ENCODE results near the gene LLGL1. TPM values are rescaled to one million over a fixed set of nuclear protein-coding genes. Genes with fewer than 3 reads are reported as not detected.
A peak's percentile ranks its signal among the peaks of the same experiment; 100 is the strongest.

Gene LLGL1
- total and polyA plus RNA-seq, 9 donors = 18.3 to 35.5 (median 28.7) TPM

GRCh38 chr17:18183334-18184142 is 41.9 kb upstream of the LLGL1 start, which contains the start of gene ALKBH5:
Gene ALKBH5, plus strand, starts transcription at chr17:18183828. Its CDS starts 416 bp downstream, at chr17:18184244.
- H3K27ac ChIP-seq (ENCODE audit: low read length) = peak within 1 kb of the TSS; percentile 100
- H3K9me3 ChIP-seq (replicated peaks; ENCODE audit: control insufficient read depth, low read depth, low read length) = no peaks in the 10 kb centered on the region
- peaks cover 27% of the 10 kb centered on the region for H3K36me3 ChIP-seq (ENCODE audit: control insufficient read depth, insufficient read depth, low read length)
- no peaks in the 10 kb centered on the region for H3K27me3 ChIP-seq (ENCODE audit: control insufficient read depth, insufficient read depth, low read length)
- DNase-seq = peak; percentile 100
- peak within 1 kb of the TSS; percentile 80 for H3K4me3 ChIP-seq (ENCODE audit: low read length)
- H3K4me1 ChIP-seq (ENCODE audit: control insufficient read depth, insufficient read depth, low read length) = peaks cover 53% of the 10 kb centered on the region
- WGBS (ENCODE audit: insufficient coverage) = under 1% methylated on average over 98 of the region's 98 CpGs

GRCh38 chr17:18184143-18185031 is 41.0 kb upstream of the LLGL1 start:
- Histone ChIP-seq H3K4me1 (ENCODE audit: control insufficient read depth, insufficient read depth, low read length) (peaks cover 54% of the 10 kb centered on the region), H3K27me3 (ENCODE audit: control insufficient read depth, insufficient read depth, low read length) (no peaks in the 10 kb centered on the region), H3K27ac (ENCODE audit: low read length) (peak overlapping the region; percentile 91), H3K4me3 (ENCODE audit: low read length) (peak overlapping the region; percentile 80), H3K36me3 (ENCODE audit: control insufficient read depth, insufficient read depth, low read length) (peaks cover 31% of the 10 kb centered on the region), H3K9me3 (replicated peaks; ENCODE audit: control insufficient read depth, low read depth, low read length) (no peaks in the 10 kb centered on the region)
- peak; percentile 64 for DNase-seq
- WGBS (ENCODE audit: insufficient coverage) = under 1% methylated on average over 91 of the region's 92 CpGs

- peak overlapping the region; percentile 56 for H3K27ac ChIP-seq (ENCODE audit: low read length)
- 0% methylated on average over 2 of the region's 3 CpGs for WGBS (ENCODE audit: insufficient coverage)
- peak; percentile 45 for DNase-seq
- H3K36me3 ChIP-seq (ENCODE audit: control insufficient read depth, insufficient read depth, low read length) = peaks cover 33% of the 10 kb centered on the region
- H3K27me3 ChIP-seq (ENCODE audit: control insufficient read depth, insufficient read depth, low read length) = no peaks in the 10 kb centered on the region
- H3K4me1 ChIP-seq (ENCODE audit: control insufficient read depth, insufficient read depth, low read length) = peaks cover 61% of the 10 kb centered on the region
- peak overlapping the region; percentile 80 for H3K4me3 ChIP-seq (ENCODE audit: low read length)
- H3K9me3 ChIP-seq (replicated peaks; ENCODE audit: control insufficient read depth, low read depth, low read length) = no peaks in the 10 kb centered on the region
Measured at GRCh38 chr17:18185391-18185790, 40.0 kb upstream of the LLGL1 start.

- Histone ChIP-seq H3K27ac (ENCODE audit: low read length) (peak overlapping the region; percentile 56), H3K9me3 (replicated peaks; ENCODE audit: control insufficient read depth, low read depth, low read length) (no peaks in the 10 kb centered on the region), H3K4me1 (ENCODE audit: control insufficient read depth, insufficient read depth, low read length) (peaks cover 66% of the 10 kb centered on the region), H3K27me3 (ENCODE audit: control insufficient read depth, insufficient read depth, low read length) (no peaks in the 10 kb centered on the region), H3K4me3 (ENCODE audit: low read length) (peak overlapping the region; percentile 80), H3K36me3 (ENCODE audit: control insufficient read depth, insufficient read depth, low read length) (peaks cover 33% of the 10 kb centered on the region)
- peak; percentile 50 for DNase-seq
- 26% methylated on average over 5 of the region's 10 CpGs for WGBS (ENCODE audit: insufficient coverage)
Measured at GRCh38 chr17:18185832-18186626, 39.4 kb upstream of the LLGL1 start.

GRCh38 chr17:18186627-18186982 is 38.8 kb upstream of the LLGL1 start:
- DNase-seq = peak; percentile 83
- H3K4me1 ChIP-seq (ENCODE audit: control insufficient read depth, insufficient read depth, low read length) = peaks cover 67% of the 10 kb centered on the region
- peak overlapping the region; percentile 56 for H3K27ac ChIP-seq (ENCODE audit: low read length)

GRCh38 chr17:18187226-18187625 is 38.2 kb upstream of the LLGL1 start:
- no peak for DNase-seq
- Histone ChIP-seq H3K27ac (ENCODE audit: low read length) (no peak overlapping the region), H3K4me1 (ENCODE audit: control insufficient read depth, insufficient read depth, low read length) (peaks cover 66% of the 10 kb centered on the region), H3K36me3 (ENCODE audit: control insufficient read depth, insufficient read depth, low read length) (peaks cover 39% of the 10 kb centered on the region), H3K27me3 (ENCODE audit: control insufficient read depth, insufficient read depth, low read length) (no peaks in the 10 kb centered on the region), H3K9me3 (replicated peaks; ENCODE audit: control insufficient read depth, low read depth, low read length) (no peaks in the 10 kb centered on the region), H3K4me3 (ENCODE audit: low read length) (no peak overlapping the region)
- WGBS (ENCODE audit: insufficient coverage) = 21% methylated on average over 2 of the region's 2 CpGs

More at GRCh38 chr17:18186627-18186982, 38.8 kb upstream of the LLGL1 start:
- 0% methylated on average over 1 of the region's 1 CpG for WGBS (ENCODE audit: insufficient coverage)
- peak overlapping the region; percentile 80 for H3K4me3 ChIP-seq (ENCODE audit: low read length)
- H3K27me3 ChIP-seq (ENCODE audit: control insufficient read depth, insufficient read depth, low read length) = no peaks in the 10 kb centered on the region
- H3K36me3 ChIP-seq (ENCODE audit: control insufficient read depth, insufficient read depth, low read length) = peaks cover 36% of the 10 kb centered on the region
- no peaks in the 10 kb centered on the region for H3K9me3 ChIP-seq (replicated peaks; ENCODE audit: control insufficient read depth, low read depth, low read length)

- H3K4me3 ChIP-seq (ENCODE audit: low read length) = no peak overlapping the region
- WGBS (ENCODE audit: insufficient coverage) = 40% methylated on average over 7 of the region's 9 CpGs
- no peak overlapping the region for H3K27ac ChIP-seq (ENCODE audit: low read length)
- peaks cover 60% of the 10 kb centered on the region for H3K4me1 ChIP-seq (ENCODE audit: control insufficient read depth, insufficient read depth, low read length)
- H3K9me3 ChIP-seq (replicated peaks; ENCODE audit: control insufficient read depth, low read depth, low read length) = no peaks in the 10 kb centered on the region
- no peak for DNase-seq
- H3K27me3 ChIP-seq (ENCODE audit: control insufficient read depth, insufficient read depth, low read length) = no peaks in the 10 kb centered on the region
- H3K36me3 ChIP-seq (ENCODE audit: control insufficient read depth, insufficient read depth, low read length) = peaks cover 39% of the 10 kb centered on the region
Measured at GRCh38 chr17:18187821-18188761, 37.3 kb upstream of the LLGL1 start.

- H3K9me3 ChIP-seq (replicated peaks; ENCODE audit: control insufficient read depth, low read depth, low read length) = no peaks in the 10 kb centered on the region
- no peak for DNase-seq
- H3K4me1 ChIP-seq (ENCODE audit: control insufficient read depth, insufficient read depth, low read length) = peaks cover 51% of the 10 kb centered on the region
- 0% methylated on average over 1 of the region's 3 CpGs for WGBS (ENCODE audit: insufficient coverage)
- H3K27ac ChIP-seq (ENCODE audit: low read length) = peak overlapping the region; percentile 25
- peaks cover 55% of the 10 kb centered on the region for H3K36me3 ChIP-seq (ENCODE audit: control insufficient read depth, insufficient read depth, low read length)
- no peak overlapping the region for H3K4me3 ChIP-seq (ENCODE audit: low read length)
- no peaks in the 10 kb centered on the region for H3K27me3 ChIP-seq (ENCODE audit: control insufficient read depth, insufficient read depth, low read length)
Measured at GRCh38 chr17:18190628-18191235, 34.7 kb upstream of the LLGL1 start.
